Ishikawa (cell line): ENCODE measurements around the gene COX8A.
A peak's percentile ranks its signal among the peaks of the same experiment; 100 is the strongest.

ENCODE experiments used
- CEBPB ChIP-seq: IDR thresholded peaks from 2 replicates; pipeline ENCODE4 v1.6.1; 2012
- CREB1 ChIP-seq: IDR thresholded peaks from 2 replicates; pipeline ENCODE4 v1.6.1; 2012; ENCODE audit warnings: low read depth
- EGR1 ChIP-seq: IDR thresholded peaks from 2 replicates; pipeline ENCODE4 v1.6.1; 2012
- EP300 ChIP-seq: IDR thresholded peaks from 2 replicates; pipeline ENCODE4 v1.6.1; 2012; ENCODE audit warnings: borderline replicate concordance
- FOXM1 ChIP-seq: IDR thresholded peaks from 2 replicates; pipeline ENCODE4 v1.6.1; 2012; ENCODE audit warnings: low read depth, borderline replicate concordance
- MAX ChIP-seq: IDR thresholded peaks from 2 replicates; pipeline ENCODE4 v1.6.1; 2012
- NFIC ChIP-seq: IDR thresholded peaks from 2 replicates; pipeline ENCODE4 v1.6.1; 2012
- RAD21 ChIP-seq: IDR thresholded peaks from 2 replicates; pipeline ENCODE4 v1.6.1; 2012; ENCODE audit warnings: low read depth
- TAF1 ChIP-seq: IDR thresholded peaks from 2 replicates; pipeline ENCODE4 v1.6.1; 2012; ENCODE audit warnings: low read depth, mild to moderate bottlenecking
- TCF12 ChIP-seq: IDR thresholded peaks from 2 replicates; pipeline ENCODE4 v1.6.1; 2012; ENCODE audit warnings: low read depth
- TEAD4 ChIP-seq: IDR thresholded peaks from 2 replicates; pipeline ENCODE4 v1.6.1; 2012
- YY1 ChIP-seq: IDR thresholded peaks from 2 replicates; pipeline ENCODE4 v1.6.1; 2012; ENCODE audit warnings: low read depth
- ZBTB7A ChIP-seq: IDR thresholded peaks from 2 replicates; pipeline ENCODE4 v1.6.1; 2012; ENCODE audit warnings: low read depth
- TF ChIP-seq, protein P1 (sequence below): IDR thresholded peaks from 2 replicates; pipeline ENCODE4 v1.6.1; 2012
- TF ChIP-seq, protein P2 (sequence below): IDR thresholded peaks from 2 replicates; pipeline ENCODE4 v1.6.1; 2012; ENCODE audit warnings: low read depth, mild to moderate bottlenecking

Gene COX8A

DNA sequence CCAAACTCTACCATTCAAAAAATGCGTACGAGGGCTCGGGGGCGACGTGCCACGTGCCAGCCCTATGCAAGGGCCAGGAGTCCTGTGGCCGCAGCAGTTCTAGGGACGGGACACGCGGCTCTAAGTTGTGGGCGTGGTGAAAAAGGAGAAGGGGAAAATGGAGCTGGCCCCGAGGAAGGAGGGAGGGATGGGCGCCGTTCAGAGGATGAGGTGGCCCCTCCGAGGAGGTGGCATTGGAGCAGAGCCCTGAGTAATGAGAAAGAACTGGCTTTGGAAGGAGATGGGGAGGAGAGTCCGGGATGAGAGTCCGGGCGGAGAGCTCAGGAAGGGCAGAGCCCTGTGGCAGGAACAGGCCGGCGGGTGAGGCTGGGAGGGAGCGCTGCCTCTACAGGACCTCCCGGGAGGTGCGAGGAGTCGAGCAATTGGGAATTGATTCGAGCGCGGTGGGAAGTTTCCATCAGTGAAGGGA lies 32.8 kb downstream of the COX8A start:
- TF ChIP-seq YY1 (peak; percentile 40; the same call in 1 of the 2 replicates), CEBPB (no peak), NFIC (no peak), MAX (peak; percentile 89), TAF1 (no peak), RAD21 (no peak)
- TF ChIP-seq, protein P1, sequence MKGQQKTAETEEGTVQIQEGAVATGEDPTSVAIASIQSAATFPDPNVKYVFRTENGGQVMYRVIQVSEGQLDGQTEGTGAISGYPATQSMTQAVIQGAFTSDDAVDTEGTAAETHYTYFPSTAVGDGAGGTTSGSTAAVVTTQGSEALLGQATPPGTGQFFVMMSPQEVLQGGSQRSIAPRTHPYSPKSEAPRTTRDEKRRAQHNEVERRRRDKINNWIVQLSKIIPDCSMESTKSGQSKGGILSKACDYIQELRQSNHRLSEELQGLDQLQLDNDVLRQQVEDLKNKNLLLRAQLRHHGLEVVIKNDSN, result peak; percentile 61

GRCh38 chr11:64007629-64008282 lies 33.3 kb downstream of the COX8A start:
- TF ChIP-seq NFIC (peak; percentile 58; the same call in 1 of the 2 replicates), YY1 (no peak), ZBTB7A (peak; percentile 95), TAF1 (no peak), EP300 (peak; percentile 23), TCF12 (peak; percentile 55; the same call in 1 of the 2 replicates), MAX (0 out of 2 replicates have a peak, but pooled peaks have one; percentile 8)
- TF ChIP-seq, protein P1, result 0 out of 2 replicates have a peak, but pooled peaks have one; percentile 30

GRCh38 chr11:64008283-64008913 lies 34.0 kb downstream of the COX8A start:
- no peak for TF ChIP-seq EGR1
- TF ChIP-seq FOXM1, result no peak
- TF ChIP-seq TEAD4, result no peak
- TF ChIP-seq YY1, result no peak
- TF ChIP-seq CREB1, result no peak
- no peak for TF ChIP-seq EP300
- no peak for TF ChIP-seq MAX
- TF ChIP-seq ZBTB7A, result no peak

DNA sequence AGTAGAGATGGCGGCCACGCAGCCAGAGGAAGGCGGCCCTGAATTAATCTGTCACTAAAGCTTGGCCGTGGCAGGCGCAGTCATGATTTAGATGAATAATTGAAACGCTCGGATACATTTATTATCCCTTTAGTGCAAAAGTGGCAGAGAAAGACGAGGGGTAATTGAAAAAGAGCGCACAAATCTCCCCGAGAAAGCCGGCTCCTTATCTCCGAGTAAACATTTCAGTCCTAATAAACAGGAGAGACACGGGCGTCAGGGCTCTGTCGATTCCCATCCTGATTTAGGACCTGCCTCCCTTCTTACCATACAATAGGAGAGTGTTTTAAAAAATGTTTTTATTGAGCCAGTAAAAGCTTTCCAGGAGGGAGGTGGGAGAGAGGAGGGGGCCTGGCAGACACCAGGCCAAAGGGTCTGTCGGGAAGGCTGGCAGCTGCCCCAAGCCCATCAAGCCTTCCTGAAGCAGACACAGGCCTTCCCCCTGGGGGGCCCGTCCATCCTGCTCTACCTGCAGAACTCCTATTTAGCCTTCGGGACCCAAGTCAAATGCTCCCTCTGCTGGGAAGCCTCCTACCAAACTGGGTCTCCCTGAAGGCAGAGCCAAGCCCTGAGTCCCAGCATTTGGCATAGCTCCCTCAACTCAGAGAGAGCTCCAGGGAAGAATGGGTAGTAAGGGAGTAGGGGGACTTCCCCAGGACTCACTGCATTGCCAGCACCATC lies 34.7 kb downstream of the COX8A start:
- no peak for TF ChIP-seq EGR1
- TF ChIP-seq, protein P2, sequence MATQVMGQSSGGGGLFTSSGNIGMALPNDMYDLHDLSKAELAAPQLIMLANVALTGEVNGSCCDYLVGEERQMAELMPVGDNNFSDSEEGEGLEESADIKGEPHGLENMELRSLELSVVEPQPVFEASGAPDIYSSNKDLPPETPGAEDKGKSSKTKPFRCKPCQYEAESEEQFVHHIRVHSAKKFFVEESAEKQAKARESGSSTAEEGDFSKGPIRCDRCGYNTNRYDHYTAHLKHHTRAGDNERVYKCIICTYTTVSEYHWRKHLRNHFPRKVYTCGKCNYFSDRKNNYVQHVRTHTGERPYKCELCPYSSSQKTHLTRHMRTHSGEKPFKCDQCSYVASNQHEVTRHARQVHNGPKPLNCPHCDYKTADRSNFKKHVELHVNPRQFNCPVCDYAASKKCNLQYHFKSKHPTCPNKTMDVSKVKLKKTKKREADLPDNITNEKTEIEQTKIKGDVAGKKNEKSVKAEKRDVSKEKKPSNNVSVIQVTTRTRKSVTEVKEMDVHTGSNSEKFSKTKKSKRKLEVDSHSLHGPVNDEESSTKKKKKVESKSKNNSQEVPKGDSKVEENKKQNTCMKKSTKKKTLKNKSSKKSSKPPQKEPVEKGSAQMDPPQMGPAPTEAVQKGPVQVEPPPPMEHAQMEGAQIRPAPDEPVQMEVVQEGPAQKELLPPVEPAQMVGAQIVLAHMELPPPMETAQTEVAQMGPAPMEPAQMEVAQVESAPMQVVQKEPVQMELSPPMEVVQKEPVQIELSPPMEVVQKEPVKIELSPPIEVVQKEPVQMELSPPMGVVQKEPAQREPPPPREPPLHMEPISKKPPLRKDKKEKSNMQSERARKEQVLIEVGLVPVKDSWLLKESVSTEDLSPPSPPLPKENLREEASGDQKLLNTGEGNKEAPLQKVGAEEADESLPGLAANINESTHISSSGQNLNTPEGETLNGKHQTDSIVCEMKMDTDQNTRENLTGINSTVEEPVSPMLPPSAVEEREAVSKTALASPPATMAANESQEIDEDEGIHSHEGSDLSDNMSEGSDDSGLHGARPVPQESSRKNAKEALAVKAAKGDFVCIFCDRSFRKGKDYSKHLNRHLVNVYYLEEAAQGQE, result no peak

GRCh38 chr11:64009710-64010109 lies 35.3 kb downstream of the COX8A start:
- TF ChIP-seq EGR1, result no peak
- no peak for TF ChIP-seq NFIC
- no peak for TF ChIP-seq ZBTB7A
- no peak for TF ChIP-seq TEAD4
- no peak for TF ChIP-seq CEBPB
- no peak for TF ChIP-seq CREB1
- no peak for TF ChIP-seq MAX
- TF ChIP-seq EP300, result no peak
- no peak for TF ChIP-seq RAD21
- TF ChIP-seq, protein P1, result no peak
- no peak for TF ChIP-seq TAF1
- TF ChIP-seq, protein P2, result no peak
- no peak for TF ChIP-seq TCF12
- TF ChIP-seq YY1, result no peak
- no peak for TF ChIP-seq FOXM1
